ENCODE results near the gene IL36A. TPM values are rescaled to one million over a fixed set of nuclear protein-coding genes. Genes with fewer than 3 reads are reported as not detected.

The IL36A gene
- total RNA-seq, 1 experiment from 2014 or later, result not detected

- no peak for DNase-seq
- H3K27me3 ChIP-seq (ENCODE audit: insufficient read depth, low read length), result no peaks in the 10 kb centered on the region; the same call in 1 of the 2 replicates
- no peak overlapping the region for H4K8ac ChIP-seq (replicated peaks; ENCODE audit: insufficient read length, low read depth, low read length)
- H3K4me1 ChIP-seq (ENCODE audit: insufficient read depth, low read length), result no peaks in the 10 kb centered on the region
- Mint-ChIP-seq H3K4me3 (no peak overlapping the region), H3K36me3 (ENCODE audit: insufficient read depth in 1 of 3, low read depth in 3 of 3) (no peaks in the 10 kb centered on the region; a peak in 1 of 7 replicates), H3K4me1 (peaks cover 5 to 12% of the 10 kb centered on the region in 2 experiments; a peak in 3 of 4 replicates), H3K27me3 (ENCODE audit: low read depth) (peaks cover 39% of the 10 kb centered on the region), H3K9me3 (peaks cover 0 to 28% of the 10 kb centered on the region in 2 experiments; a peak in 3 of 5 replicates), H3K27ac (no peak overlapping the region)
- no peak overlapping the region for H3K14ac ChIP-seq (ENCODE audit: insufficient read depth, low read length)
- TF ChIP-seq CTCF (conservative IDR thresholded peaks at IDR 0.05), result no peak
- WGBS (ENCODE audit: extremely low coverage, insufficient read length, low lambda C conversion rate), result no CpG with 5 or more reads among the region's 2 CpGs
- no peak overlapping the region for H2BK120ac ChIP-seq (ENCODE audit: low read depth, low read length, poor library complexity, severe bottlenecking)
- H3K23ac ChIP-seq (ENCODE audit: insufficient read length, low read depth, low read length), result no peak overlapping the region
- no peak overlapping the region for H3K4me2 ChIP-seq (ENCODE audit: insufficient read depth, insufficient read length, low read length)
- no peaks in the 10 kb centered on the region for H4K20me1 ChIP-seq (ENCODE audit: control insufficient read depth, insufficient read depth, insufficient read length)
- no peak overlapping the region for H4K5ac ChIP-seq (ENCODE audit: insufficient read length, low read depth, low read length)
- no peak overlapping the region for H2AFZ ChIP-seq (ENCODE audit: low read length)
- H3K27ac ChIP-seq (ENCODE audit: insufficient read length, low read depth, low read length), result no peak overlapping the region
- no peak overlapping the region for H2BK15ac ChIP-seq (ENCODE audit: low read depth, low read length)
- no peak overlapping the region for H3K56ac ChIP-seq (ENCODE audit: insufficient read length, low read depth, low read length)
- H3K18ac ChIP-seq (ENCODE audit: insufficient read length, low read depth, low read length), result no peak overlapping the region
- H3K9ac ChIP-seq (ENCODE audit: extremely low read depth, insufficient read length, low read length), result no peak overlapping the region
- H3T11ph ChIP-seq (ENCODE audit: low read length), result no peak overlapping the region
- H2BK5ac ChIP-seq (ENCODE audit: insufficient read length, low read length), result no peak overlapping the region
- no peaks in the 10 kb centered on the region for H3K9me3 ChIP-seq (ENCODE audit: control insufficient read depth, low read depth, low read length)
- no peak overlapping the region for H2AK5ac ChIP-seq (ENCODE audit: insufficient read length, low read length)
- H2BK12ac ChIP-seq (ENCODE audit: insufficient read length, low read depth, low read length), result no peak overlapping the region
- H4K91ac ChIP-seq (ENCODE audit: insufficient read length, low read depth, low read length), result no peak overlapping the region
- H3K79me1 ChIP-seq (ENCODE audit: insufficient read depth, low read depth, low read length, poor library complexity, severe bottlenecking), result no peaks in the 10 kb centered on the region
- H3K4ac ChIP-seq (ENCODE audit: low read depth, low read length), result no peak overlapping the region
- no peaks in the 10 kb centered on the region for H3K23me2 ChIP-seq (ENCODE audit: insufficient read length, low read depth, low read length, poor library complexity, severe bottlenecking)
- H2BK20ac ChIP-seq (ENCODE audit: low read depth, low read length, poor library complexity, severe bottlenecking), result no peak overlapping the region
- no peaks in the 10 kb centered on the region for H3K79me2 ChIP-seq (ENCODE audit: insufficient read depth, low read length)
Measured at GRCh38 chr2:113024764-113025163, 19.5 kb downstream of the IL36A start.
